Ovary (tissue), 3 donors: ENCODE measurements around the gene ACYP2.

Experiments used
- EP300 ChIP-seq: sonication (generic); formaldehyde crosslinking; IDR thresholded peaks from one replicate; pipeline ENCODE4 v1.6.1; 2017; ENCODE audit warnings: antibody characterized with exemption
- POLR2A ChIP-seq: fragments of 450-650 bp; IDR thresholded peaks from one replicate; pipeline ENCODE4 v1.6.1; 2017; ENCODE audit warnings: antibody characterized with exemption, mild to moderate bottlenecking, moderate library complexity
- TF ChIP-seq, protein P1 (sequence below), 3 donors: fragments of 450-650 bp in 2 of 3; fragments of 200-600 bp in 1 of 3; IDR thresholded peaks; one replicate each; pipeline versions ENCODE4 v1.5.1 to v1.8.0; 2016 to 2022; ENCODE audit warnings: antibody characterized with exemption in 3 of 3, mild to moderate bottlenecking in 1 of 3
- donor health status: DM: no; HTN: no; CAD: no.

DNA sequence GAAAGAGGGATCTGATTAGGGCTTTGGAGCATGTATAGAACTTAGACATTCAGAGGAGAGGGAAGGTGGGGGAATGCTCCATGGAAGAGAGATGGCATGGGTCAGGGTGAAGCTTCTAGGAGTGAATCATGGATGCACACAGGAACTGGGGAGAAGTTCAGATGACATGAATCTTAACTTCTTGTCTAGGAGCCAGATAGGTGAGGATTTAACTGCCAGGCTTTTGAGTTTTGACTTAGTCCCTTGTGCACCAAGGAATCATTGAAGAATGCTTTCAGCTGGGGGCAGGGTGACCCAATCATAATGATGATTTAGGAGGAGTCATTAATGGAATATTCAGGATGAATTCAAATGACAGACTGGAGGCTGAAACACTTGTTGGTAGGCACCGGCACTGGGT lies 48.7 kb downstream of the ACYP2 start:
- TF ChIP-seq, protein P1, sequence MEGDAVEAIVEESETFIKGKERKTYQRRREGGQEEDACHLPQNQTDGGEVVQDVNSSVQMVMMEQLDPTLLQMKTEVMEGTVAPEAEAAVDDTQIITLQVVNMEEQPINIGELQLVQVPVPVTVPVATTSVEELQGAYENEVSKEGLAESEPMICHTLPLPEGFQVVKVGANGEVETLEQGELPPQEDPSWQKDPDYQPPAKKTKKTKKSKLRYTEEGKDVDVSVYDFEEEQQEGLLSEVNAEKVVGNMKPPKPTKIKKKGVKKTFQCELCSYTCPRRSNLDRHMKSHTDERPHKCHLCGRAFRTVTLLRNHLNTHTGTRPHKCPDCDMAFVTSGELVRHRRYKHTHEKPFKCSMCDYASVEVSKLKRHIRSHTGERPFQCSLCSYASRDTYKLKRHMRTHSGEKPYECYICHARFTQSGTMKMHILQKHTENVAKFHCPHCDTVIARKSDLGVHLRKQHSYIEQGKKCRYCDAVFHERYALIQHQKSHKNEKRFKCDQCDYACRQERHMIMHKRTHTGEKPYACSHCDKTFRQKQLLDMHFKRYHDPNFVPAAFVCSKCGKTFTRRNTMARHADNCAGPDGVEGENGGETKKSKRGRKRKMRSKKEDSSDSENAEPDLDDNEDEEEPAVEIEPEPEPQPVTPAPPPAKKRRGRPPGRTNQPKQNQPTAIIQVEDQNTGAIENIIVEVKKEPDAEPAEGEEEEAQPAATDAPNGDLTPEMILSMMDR (IDR thresholded peaks at IDR 0.05) = no peak
- no peak for TF ChIP-seq POLR2A
- TF ChIP-seq EP300 = no peak
